GM12878 (cell line): ENCODE measurements around the gene DIAPH2.

Experiments used
- GABPA ChIP-seq: IDR thresholded peaks from 2 replicates; pipeline ENCODE4 v1.6.1; 2014; ENCODE audit warnings: antibody characterized with exemption, low read depth, mild to moderate bottlenecking, inconsistent platforms
- GATAD2B ChIP-seq: fragments of 450-650 bp; conservative IDR thresholded peaks from 2 replicates; pipeline ENCODE4 v1.6.1; 2017; ENCODE audit warnings: low read depth, mild to moderate bottlenecking, moderate library complexity
- JUND ChIP-seq: IDR thresholded peaks from 2 replicates; pipeline ENCODE4 v1.6.1; 2012; ENCODE audit warnings: low read depth, mild to moderate bottlenecking, low read length, improper control_type of control experiment, moderate library complexity
- POLR2A ChIP-seq: IDR thresholded peaks from 2 replicates; pipeline ENCODE4 v1.6.1; 2011; ENCODE audit warnings: low read depth, mild to moderate bottlenecking, low read length
- SIN3A ChIP-seq: IDR thresholded peaks from 2 replicates; pipeline ENCODE4 v1.6.1; 2012; ENCODE audit warnings: low read depth, low read length, improper control_type of control experiment
- SMAD1 ChIP-seq: fragments of 450-650 bp; IDR thresholded peaks from 2 replicates; pipeline ENCODE4 v1.6.1; 2018; ENCODE audit warnings: mild to moderate bottlenecking, low read depth; ENCODE audit not compliant: partially characterized antibody
- ZNF274 ChIP-seq: IDR thresholded peaks from one replicate; pipeline ENCODE4 v1.8.0; 2011; ENCODE audit not compliant: insufficient read length, insufficient read depth
- TF ChIP-seq, protein P1 (sequence below), 3 experiments: IDR thresholded peaks in 2 of 3; conservative IDR thresholded peaks in 1 of 3; 2 replicates each; pipeline ENCODE4 v1.5.1; 2011; ENCODE audit warnings: low read depth in 3 of 3, low read length in 3 of 3, mild to moderate bottlenecking in 3 of 3, control low read depth in 2 of 3, moderate library complexity in 2 of 3, inconsistent platforms in 1 of 3, mixed read lengths in 1 of 3; ENCODE audit not compliant: control insufficient read depth in 2 of 3, insufficient read depth in 1 of 3; ENCODE audit errors: extremely low read depth in 1 of 3
- TF ChIP-seq, protein P2 (sequence below): IDR thresholded peaks from 2 replicates; pipeline ENCODE4 v1.6.1; 2011; ENCODE audit warnings: borderline replicate concordance, low read depth, mild to moderate bottlenecking, moderate library complexity, low read length; ENCODE audit not compliant: insufficient read depth, poor library complexity, severe bottlenecking
- TF ChIP-seq, protein P3 (sequence below): fragments of 450-650 bp; IDR thresholded peaks from 2 replicates; pipeline ENCODE4 v1.6.1; 2017; ENCODE audit warnings: mild to moderate bottlenecking

DNA sequence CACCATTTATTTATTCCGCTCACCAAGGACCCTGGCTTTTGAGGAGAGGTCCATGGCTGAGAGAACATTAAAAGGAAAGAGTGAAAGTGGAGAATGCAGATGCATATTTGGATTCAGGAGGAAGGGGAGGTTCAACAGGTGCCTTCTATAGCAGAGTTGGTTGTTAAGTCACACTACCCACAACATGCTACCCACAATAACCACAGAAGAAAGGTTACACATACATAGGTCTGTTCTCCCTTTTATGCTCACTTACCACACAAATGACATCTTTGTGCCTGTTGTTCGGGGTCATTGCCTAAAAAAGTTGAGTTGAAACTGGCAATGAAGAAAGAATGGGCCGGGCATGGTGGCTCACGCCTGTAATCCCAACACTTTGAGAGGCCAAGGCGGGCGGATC lies 786.4 kb downstream of the DIAPH2 start:
- TF ChIP-seq, protein P1, sequence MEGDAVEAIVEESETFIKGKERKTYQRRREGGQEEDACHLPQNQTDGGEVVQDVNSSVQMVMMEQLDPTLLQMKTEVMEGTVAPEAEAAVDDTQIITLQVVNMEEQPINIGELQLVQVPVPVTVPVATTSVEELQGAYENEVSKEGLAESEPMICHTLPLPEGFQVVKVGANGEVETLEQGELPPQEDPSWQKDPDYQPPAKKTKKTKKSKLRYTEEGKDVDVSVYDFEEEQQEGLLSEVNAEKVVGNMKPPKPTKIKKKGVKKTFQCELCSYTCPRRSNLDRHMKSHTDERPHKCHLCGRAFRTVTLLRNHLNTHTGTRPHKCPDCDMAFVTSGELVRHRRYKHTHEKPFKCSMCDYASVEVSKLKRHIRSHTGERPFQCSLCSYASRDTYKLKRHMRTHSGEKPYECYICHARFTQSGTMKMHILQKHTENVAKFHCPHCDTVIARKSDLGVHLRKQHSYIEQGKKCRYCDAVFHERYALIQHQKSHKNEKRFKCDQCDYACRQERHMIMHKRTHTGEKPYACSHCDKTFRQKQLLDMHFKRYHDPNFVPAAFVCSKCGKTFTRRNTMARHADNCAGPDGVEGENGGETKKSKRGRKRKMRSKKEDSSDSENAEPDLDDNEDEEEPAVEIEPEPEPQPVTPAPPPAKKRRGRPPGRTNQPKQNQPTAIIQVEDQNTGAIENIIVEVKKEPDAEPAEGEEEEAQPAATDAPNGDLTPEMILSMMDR (IDR thresholded peaks at IDR 0.05 in 2 of 3, conservative IDR thresholded peaks at IDR 0.05 in 1 of 3; ENCODE audit: control insufficient read depth in 2 of 3, extremely low read depth in 1 of 3, insufficient read depth in 1 of 3, low read depth in 3 of 3, low read length in 3 of 3), result no peak
- TF ChIP-seq SIN3A, result no peak
- TF ChIP-seq SMAD1, result no peak
- TF ChIP-seq, protein P2, sequence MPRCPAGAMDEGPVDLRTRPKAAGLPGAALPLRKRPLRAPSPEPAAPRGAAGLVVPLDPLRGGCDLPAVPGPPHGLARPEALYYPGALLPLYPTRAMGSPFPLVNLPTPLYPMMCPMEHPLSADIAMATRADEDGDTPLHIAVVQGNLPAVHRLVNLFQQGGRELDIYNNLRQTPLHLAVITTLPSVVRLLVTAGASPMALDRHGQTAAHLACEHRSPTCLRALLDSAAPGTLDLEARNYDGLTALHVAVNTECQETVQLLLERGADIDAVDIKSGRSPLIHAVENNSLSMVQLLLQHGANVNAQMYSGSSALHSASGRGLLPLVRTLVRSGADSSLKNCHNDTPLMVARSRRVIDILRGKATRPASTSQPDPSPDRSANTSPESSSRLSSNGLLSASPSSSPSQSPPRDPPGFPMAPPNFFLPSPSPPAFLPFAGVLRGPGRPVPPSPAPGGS, result no peak
- TF ChIP-seq POLR2A, result no peak
- TF ChIP-seq JUND, result no peak
- no peak for TF ChIP-seq GABPA
- TF ChIP-seq ZNF274, result no peak
- TF ChIP-seq, protein P3, sequence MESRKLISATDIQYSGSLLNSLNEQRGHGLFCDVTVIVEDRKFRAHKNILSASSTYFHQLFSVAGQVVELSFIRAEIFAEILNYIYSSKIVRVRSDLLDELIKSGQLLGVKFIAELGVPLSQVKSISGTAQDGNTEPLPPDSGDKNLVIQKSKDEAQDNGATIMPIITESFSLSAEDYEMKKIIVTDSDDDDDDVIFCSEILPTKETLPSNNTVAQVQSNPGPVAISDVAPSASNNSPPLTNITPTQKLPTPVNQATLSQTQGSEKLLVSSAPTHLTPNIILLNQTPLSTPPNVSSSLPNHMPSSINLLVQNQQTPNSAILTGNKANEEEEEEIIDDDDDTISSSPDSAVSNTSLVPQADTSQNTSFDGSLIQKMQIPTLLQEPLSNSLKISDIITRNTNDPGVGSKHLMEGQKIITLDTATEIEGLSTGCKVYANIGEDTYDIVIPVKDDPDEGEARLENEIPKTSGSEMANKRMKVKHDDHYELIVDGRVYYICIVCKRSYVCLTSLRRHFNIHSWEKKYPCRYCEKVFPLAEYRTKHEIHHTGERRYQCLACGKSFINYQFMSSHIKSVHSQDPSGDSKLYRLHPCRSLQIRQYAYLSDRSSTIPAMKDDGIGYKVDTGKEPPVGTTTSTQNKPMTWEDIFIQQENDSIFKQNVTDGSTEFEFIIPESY, result no peak
- TF ChIP-seq GATAD2B, result no peak
